Hematopoietic multipotent progenitor cell treated with erythropoietin and hydrocortisone succinate and interleukin-3 and kit ligand, for 8 days (in vitro differentiated cells): ENCODE results near the gene BSCL2.
"Not testable (repeated sequence)": the region's sequence is repeated elsewhere in the genome, so short reads cannot be mapped to it uniquely, and the experiment has no call there.

Source experiments
- DNase-seq: peaks from one replicate; pipeline ENCODE4 v3.0.0-alpha.2; 2015

The BSCL2 gene

DNA sequence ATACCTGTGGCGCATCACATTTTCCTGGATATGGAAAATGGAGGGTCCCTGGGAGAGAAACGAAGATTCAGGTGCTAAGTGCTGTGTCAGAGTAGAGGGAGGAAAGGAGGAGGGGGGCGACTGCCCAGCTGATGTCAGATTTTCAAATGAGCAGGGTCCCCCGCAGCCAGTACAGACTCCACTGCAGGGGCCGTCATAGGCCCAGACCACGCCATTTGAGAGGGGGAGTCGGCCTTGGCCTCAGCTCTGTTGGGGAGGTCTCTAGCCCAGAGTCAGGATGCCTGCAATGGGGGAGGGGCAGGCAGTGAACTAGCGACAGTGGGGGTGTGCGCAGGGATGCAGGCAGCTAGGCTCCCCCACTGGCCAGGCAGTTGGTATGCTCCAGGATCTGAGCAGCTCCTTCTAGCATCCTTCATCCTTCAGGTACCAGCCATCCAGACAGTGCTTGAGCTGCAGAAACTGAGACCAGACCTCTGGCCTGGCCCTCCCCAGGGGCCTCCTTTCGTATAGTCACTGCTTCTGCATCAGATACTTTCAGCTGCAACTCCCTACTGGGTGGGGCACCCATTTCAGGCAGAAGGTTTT is at the start of gene BSCL2, which contains the start of gene GNG3:
Gene BSCL2 (minus strand): TSS at position 148 of the 585 bp plus-strand sequence. CDS start 229 bp downstream, outside the sequence.
Gene GNG3 (plus strand): TSS at position 400 of the 585 bp plus-strand sequence. CDS start 620 bp downstream, outside the sequence.
- no peak for DNase-seq

- no peak for DNase-seq
These were observed 47.9 kb upstream of the BSCL2 start for GRCh38 chr11:62755086-62755615.

GRCh38 chr11:62753736-62754603 is 46.7 kb upstream of the BSCL2 start, which contains the start of gene ZBTB3:
Gene ZBTB3 (minus strand): TSS chr11:62754160. CDS start chr11:62753664, 496 bp downstream.
- DNase-seq: peak; percentile 100

- no peak for DNase-seq
These were observed 45.9 kb upstream of the BSCL2 start for GRCh38 chr11:62752994-62753735.

DNA sequence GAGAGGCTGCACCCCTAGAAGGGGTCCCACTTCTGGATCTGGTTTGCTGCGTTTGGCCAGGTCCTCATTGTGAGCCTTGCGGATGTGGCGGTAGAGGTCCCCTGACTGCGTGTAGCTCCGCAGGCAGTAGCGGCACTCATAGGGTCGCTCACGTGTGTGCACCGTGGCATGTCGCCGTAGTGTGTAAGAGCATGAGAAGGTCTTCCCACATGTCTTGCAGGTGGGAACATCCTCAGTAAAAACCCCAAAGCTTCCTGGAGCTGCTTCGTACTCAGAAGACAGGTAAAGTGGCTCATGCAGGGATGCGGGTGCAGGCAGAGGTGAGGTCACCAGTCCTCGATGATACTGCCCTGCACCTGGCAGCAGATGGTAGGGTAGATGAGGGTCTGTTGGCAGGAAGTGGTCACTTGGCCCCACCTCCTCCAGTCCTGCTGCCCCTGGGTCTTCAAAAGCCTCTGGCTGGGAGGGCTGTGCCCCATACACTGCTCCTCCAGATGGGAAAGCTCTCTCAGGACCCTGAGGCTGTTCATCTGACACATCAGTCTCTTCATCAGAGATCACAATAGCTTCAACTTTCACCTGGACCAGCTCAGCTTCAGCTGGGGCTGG is 45.1 kb upstream of the BSCL2 start:
- DNase-seq: no peak

- DNase-seq: not testable (repeated sequence)
These were observed 42.7 kb upstream of the BSCL2 start for GRCh38 chr11:62749931-62750330.

DNA sequence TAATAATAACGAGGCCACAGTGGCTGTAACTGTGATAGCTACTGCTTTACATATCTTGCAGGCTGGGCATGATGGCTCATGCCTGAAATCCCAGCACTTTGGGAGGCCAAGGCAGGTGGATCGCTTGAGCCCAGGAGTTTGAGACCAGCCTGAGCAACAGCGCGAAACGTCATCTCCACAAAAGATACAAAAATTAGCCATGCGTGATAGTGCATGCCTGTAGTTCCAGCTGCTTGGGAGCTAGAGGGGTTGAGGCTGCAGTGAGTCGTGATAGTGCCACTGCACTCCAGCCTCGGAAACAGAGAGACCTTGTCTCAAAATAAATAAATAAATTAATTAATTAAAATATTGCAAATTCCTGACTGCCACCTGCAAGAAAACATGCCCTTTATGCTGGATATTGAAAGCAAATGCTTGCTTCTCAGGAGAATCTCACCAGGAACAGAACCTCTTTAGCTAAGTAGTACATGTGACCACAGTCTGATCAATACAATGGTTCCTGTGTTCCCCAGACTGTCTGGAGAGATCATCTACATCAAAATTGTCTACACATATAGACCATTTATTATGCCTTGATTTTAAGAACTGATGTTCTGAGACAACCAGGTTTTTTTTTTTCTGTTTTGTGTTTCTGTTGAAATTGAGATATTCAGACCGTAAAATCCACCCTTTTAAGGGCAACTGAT is 40.4 kb upstream of the BSCL2 start:
- no peak for DNase-seq

DNA sequence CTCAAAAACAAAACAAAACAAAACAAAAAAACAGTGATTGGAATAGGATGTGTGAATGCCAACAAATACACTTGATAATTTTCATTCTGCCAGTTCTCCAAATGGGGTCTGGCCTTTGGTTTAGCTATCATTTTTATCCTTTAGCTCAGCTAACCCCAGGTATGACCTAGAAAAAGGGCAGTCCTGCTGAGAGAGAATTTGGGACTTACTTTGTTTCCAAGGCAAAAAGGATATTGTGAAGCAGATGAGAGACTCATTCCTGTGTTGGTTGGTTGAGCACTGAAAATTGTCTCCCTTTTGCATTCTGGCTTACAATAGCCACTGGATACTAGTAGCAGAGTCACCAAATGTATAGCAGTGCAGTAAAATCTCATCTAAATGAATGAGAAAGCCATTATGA is 30.0 kb upstream of the BSCL2 start:
- no peak for DNase-seq

DNA sequence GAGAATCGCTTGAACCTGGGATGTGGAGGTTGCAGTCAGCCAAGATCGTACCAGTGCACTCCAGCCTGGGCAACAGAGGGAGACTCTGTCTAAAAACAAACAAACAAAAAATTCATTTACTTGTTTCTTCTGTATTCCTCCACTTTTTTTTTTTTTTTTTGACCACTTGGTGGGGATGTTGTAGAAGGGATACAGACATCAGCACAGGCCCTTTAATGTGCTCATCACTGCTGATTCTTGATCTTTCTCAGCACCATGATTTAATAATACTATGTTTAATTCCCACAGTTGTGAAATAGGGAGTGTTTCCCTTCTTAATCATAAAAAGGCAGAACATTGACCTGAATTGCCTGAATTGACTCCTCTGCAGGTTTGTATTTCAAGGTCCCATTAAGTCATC is 25.6 kb upstream of the BSCL2 start:
- peak; percentile 69 for DNase-seq

GRCh38 chr11:62730076-62730475 is 22.9 kb upstream of the BSCL2 start:
- DNase-seq: not testable (repeated sequence)

- DNase-seq: peak; percentile 90
These were observed 21.2 kb upstream of the BSCL2 start, which contains the start of gene TTC9C for GRCh38 chr11:62728171-62728988. Gene TTC9C (plus strand): TSS chr11:62728486. CDS start chr11:62728849, 363 bp downstream.

GRCh38 chr11:62727872-62728170 is 20.6 kb upstream of the BSCL2 start:
- peak; percentile 99 for DNase-seq

GRCh38 chr11:62727165-62727871 is 20.1 kb upstream of the BSCL2 start, which contains the start of gene HNRNPUL2:
Gene HNRNPUL2 (minus strand): TSS chr11:62727457. CDS start chr11:62727156, 301 bp downstream.
- peak; percentile 99 for DNase-seq

GRCh38 chr11:62726915-62727164 is 19.6 kb upstream of the BSCL2 start:
- DNase-seq: peak; percentile 58

DNA sequence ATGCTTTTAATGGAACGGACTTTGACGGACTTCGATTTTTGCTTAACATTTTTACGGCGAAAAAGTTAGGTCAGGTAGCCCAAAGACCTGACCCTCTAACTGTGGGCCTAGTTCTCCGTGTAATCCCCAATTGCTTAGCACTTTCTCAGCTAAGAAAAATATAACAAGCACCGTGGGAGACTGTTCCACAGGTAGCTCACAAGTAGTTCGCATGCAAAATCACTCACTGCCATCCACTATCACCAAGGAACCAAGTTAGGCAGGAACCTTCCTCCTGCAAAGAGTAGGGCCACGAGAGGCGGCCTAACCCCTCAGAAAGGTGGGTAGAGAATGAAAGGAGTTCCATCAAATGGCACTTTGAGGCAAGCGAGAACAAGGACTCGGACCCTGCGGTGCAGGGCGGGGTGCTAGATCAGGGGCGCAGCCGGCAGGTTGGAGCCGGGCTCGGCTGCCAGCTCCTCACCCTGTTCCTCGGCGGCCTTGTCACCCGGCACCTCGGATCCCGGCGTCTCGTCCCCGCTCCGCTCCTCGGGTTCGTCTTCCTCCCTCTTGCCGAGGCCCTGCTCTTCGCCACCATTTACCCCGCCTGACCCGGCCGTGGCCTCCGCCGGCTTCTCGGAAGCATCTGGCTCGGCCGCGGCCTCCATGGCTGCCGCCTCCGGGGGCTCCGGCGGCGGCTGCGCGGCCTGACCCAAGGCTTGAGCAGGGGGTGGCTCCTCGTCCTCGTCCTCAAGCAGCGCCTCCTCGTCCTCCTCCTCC is 19.1 kb upstream of the BSCL2 start:
- no peak for DNase-seq

DNA sequence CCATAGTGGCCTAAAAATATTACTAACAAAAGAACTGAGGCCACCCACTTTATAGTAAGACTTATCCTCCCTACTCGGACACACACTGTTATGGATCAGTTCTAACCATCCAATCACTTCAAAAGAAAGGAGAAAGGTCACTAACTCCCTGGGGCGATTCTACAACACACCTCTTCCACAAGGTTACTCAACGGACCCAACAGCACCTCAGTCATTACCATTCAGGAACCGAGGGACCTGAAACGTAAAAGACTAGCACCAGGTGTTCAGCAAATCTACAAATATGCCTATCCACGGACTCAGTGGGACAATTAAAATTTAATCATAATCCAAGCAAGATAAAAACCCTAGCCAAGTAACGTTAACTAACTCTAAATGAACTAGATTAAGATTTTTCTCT is 18.4 kb upstream of the BSCL2 start:
- no peak for DNase-seq

GRCh38 chr11:62724171-62724570 is 16.9 kb upstream of the BSCL2 start:
- DNase-seq: no peak

GRCh38 chr11:62721994-62722393 is 14.8 kb upstream of the BSCL2 start:
- DNase-seq: peak; percentile 36

- no peak for DNase-seq
These were observed 12.2 kb upstream of the BSCL2 start for GRCh38 chr11:62719302-62719978.
